Fibroblast of pulmonary artery (primary cell): ENCODE data around the gene KIF23.
A peak's percentile ranks its signal among the peaks of the same experiment; 100 is the strongest.

Source experiments
- DNase-seq: peaks from one replicate; pipeline ENCODE4 v3.0.0-alpha.2; 2010; ENCODE audit warnings: low read depth
- H3K4me3 ChIP-seq: replicated peaks from 2 replicates; pipeline ENCODE4 v1.5.1; 2011; ENCODE audit warnings: low read depth, mild to moderate bottlenecking, control low read depth, low read length, moderate library complexity
- TF ChIP-seq, protein P1 (sequence below): IDR thresholded peaks from 2 replicates; pipeline ENCODE4 v1.5.1; 2011; ENCODE audit warnings: mild to moderate bottlenecking, control low read depth, low read length, inconsistent platforms; ENCODE audit errors: missing control alignments

KIF23 gene

DNA sequence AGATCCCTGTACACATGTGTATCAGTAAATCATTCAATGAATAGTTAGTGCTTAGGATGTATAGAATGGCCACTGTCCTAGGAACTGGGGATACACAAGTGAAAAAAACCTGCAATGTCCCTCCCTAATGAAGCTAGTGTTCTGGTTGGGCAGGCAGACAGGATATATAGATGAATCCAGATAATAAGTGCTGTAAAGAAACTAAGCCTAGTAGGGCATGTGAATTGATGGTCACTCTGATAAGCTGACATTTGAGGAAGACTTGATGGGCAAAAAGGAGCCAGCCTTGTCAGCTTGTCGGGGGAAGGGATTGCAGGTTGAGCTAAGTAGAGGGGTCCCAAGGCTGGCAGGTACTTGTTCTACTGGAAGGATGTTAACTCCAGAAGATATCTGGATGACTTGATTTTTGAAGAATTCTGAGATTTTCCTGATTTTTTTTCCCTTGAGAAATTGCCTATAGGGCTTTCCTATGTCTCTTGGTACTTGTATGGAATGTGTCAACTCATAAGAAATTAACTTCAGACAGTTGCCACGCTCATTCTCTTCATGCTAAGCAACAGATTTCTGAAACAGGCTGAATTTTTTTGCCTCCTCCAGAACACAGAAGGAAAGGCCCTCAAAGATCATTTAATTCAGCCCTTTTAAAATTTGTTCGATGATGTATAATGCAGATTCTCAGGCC, 6.3 kb upstream of the KIF23 start:
- DNase-seq = no peak
- no peak overlapping the region for H3K4me3 ChIP-seq
- TF ChIP-seq, protein P1, sequence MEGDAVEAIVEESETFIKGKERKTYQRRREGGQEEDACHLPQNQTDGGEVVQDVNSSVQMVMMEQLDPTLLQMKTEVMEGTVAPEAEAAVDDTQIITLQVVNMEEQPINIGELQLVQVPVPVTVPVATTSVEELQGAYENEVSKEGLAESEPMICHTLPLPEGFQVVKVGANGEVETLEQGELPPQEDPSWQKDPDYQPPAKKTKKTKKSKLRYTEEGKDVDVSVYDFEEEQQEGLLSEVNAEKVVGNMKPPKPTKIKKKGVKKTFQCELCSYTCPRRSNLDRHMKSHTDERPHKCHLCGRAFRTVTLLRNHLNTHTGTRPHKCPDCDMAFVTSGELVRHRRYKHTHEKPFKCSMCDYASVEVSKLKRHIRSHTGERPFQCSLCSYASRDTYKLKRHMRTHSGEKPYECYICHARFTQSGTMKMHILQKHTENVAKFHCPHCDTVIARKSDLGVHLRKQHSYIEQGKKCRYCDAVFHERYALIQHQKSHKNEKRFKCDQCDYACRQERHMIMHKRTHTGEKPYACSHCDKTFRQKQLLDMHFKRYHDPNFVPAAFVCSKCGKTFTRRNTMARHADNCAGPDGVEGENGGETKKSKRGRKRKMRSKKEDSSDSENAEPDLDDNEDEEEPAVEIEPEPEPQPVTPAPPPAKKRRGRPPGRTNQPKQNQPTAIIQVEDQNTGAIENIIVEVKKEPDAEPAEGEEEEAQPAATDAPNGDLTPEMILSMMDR = no peak

DNA sequence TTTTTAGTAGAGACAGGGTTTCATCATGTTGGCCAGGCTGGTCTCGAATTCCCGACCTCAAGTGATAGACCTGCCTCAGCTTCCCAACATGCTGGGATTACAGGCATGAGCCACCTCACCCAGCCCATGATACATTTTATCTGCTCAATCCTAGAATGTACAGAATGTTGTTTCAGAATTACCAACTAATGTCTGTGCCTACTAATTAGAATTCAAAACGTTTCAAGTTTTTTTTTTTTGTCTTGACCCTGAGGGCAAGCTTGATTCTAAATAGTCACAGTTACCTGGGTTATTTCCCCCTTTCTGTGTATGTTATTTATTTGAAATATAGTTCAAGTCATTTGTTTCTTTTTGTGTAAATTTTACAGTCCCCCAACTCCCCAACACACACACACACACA, 5.3 kb upstream of the KIF23 start:
- DNase-seq = no peak
- TF ChIP-seq, protein P1 = no peak
- H3K4me3 ChIP-seq = no peak overlapping the region

DNA sequence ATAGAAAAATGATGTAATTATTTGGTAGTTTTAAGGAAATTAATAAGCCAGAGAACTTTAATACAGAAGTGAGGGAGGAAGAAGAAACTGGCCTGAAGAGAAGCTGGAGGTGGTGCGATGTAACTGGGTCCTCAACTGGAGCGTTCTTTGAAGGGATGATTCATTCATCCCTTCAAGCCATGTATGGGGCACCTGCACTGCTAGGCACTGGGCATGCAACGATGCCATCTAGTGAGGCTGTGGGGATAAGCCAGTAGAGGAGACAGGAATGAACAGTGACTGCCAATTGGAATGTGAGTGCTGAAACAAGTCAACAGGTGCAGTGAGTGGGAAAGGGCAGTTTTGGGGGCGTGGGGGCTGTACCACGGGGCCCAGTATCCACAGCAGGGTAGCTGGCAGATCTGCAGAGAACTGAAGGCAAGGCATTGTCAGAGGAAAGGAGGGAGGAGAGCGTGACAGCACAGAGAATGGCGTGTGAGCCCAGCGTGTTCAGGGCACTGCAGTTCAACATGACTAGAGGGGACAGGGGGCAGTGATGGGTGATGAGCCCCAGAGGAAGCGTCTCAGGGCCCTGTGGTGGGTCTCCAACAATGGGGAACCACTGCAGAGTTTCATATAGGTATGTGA, 3.8 kb upstream of the KIF23 start:
- TF ChIP-seq, protein P1 = peak; percentile 28
- H3K4me3 ChIP-seq = no peak overlapping the region
- DNase-seq = peak; percentile 26

GRCh38 chr15:69412274-69412673, 1.9 kb upstream of the KIF23 start:
- H3K4me3 ChIP-seq = no peak overlapping the region
- no peak for DNase-seq
- TF ChIP-seq, protein P1 = no peak

DNA sequence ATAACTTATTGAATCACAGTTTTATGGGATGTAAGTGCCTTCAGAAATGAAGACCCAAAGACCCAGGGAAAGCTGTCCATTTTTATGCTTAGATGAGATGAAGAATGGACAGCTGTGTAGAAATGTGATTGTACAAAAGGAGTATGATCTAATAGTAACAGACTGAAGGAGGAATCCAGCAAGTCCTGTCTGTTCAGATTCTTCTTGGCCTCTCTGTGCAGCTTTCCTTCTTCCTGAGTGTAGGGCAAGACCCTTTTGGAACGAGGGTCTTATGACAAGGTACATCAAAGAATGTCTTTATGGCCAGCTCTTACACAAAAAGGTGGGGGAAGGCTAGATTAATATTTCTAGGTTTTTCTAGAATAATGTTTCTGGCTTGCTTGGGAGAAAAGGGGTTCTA, 1.4 kb upstream of the KIF23 start:
- no peak for DNase-seq
- no peak overlapping the region for H3K4me3 ChIP-seq
- TF ChIP-seq, protein P1 = no peak

DNA sequence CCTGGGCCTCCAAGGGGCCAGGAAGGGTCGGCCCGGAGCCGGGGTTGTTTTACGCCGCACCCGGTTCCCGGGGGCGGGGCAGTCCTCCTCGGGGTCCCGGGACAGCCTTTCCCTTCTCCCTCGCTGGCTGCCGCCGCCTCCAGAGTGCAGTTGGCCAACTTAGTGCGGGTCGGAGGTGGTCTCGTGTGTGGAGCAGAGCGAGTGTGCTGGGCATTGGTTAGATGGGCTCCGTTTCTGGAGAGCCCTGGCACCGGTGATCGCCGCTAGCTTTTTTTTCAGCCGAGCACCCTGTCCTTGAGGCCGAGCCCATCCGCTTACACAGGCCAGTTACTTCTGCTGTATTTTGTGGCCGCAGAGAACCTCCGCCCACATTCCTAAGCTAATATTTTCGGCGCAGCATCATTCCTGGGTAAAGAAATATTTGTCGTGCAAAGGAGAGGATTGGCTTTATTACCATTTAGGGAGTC, 585 bp downstream of the KIF23 start:
- DNase-seq = peak; percentile 95
- H3K4me3 ChIP-seq = peak overlapping the region; percentile 75
- TF ChIP-seq, protein P1 = no peak

- peak overlapping the region; percentile 75 for H3K4me3 ChIP-seq
- peak; percentile 50 for DNase-seq
- TF ChIP-seq, protein P1 = no peak
Measured at GRCh38 chr15:69415381-69415780, 1.2 kb downstream of the KIF23 start.
